Panc1 (cell line): ENCODE data around the gene RPH3AL. TPM values are rescaled to one million over a fixed set of nuclear protein-coding genes. Genes with fewer than 3 reads are reported as not detected.
"Not testable (repeated sequence)": the region's sequence is repeated elsewhere in the genome, so short reads cannot be mapped to it uniquely, and the experiment has no call there.

Source experiments
- ATAC-seq: fragments of 200-7000 bp; cut with Tn5 transposase; 2 replicates; pipeline ENCODE4 v1.9.1; 2020; ENCODE audit warnings: mild to moderate bottlenecking, moderate library complexity
- BruUV-seq: library from RNA; stranded (reverse); fragments of 400-500 nt; replicated peaks from 2 replicates; lab custom pipeline; 2021; lab: Mats Ljungman, UMichigan
- CTCF ChIA-PET: fragments of 300-600 bp; sonication (Branson Sonifier 250); formaldehyde crosslinking; loops from one replicate; lab custom pipeline; 2022; ENCODE audit warnings: antibody characterized with exemption; lab: Charles Lee
- POLR2A ChIA-PET: fragments of 300-600 bp; sonication (Branson Sonifier 250); formaldehyde crosslinking; loops from one replicate; lab custom pipeline; 2022; ENCODE audit warnings: antibody characterized with exemption; lab: Charles Lee
- DNase-seq: peaks from one replicate; pipeline ENCODE4 v3.0.0-alpha.2; 2010; ENCODE audit warnings: low read depth, low spot score
- H3K27ac ChIP-seq: 2 replicates; pipeline ENCODE4 v1.5.1; 2011; ENCODE audit warnings: mild to moderate bottlenecking, low read length, inconsistent platforms
- H3K27me3 ChIP-seq: fragments of 200-500 bp; sonication (Bioruptor generic); 2 replicates; pipeline ENCODE4 v1.6.0; 2014; ENCODE audit warnings: low read length, inconsistent platforms; ENCODE audit not compliant: control insufficient read depth, insufficient read depth
- H3K36me3 ChIP-seq: fragments of 200-500 bp; sonication (Bioruptor generic); 2 replicates; pipeline ENCODE4 v1.5.1; 2014; ENCODE audit warnings: inconsistent platforms, mild to moderate bottlenecking, low read length, moderate library complexity; ENCODE audit not compliant: control insufficient read depth, insufficient read depth
- H3K4me1 ChIP-seq: 2 replicates; pipeline ENCODE4 v1.5.1; 2011; ENCODE audit warnings: inconsistent platforms, mild to moderate bottlenecking, low read length, moderate library complexity; ENCODE audit not compliant: control insufficient read depth, insufficient read depth
- H3K4me3 ChIP-seq, 2 experiments: 2 replicates each; pipeline ENCODE4 v1.5.1; 2011 to 2012; ENCODE audit warnings: low read depth in 2 of 2, low read length in 2 of 2, mild to moderate bottlenecking in 2 of 2, inconsistent platforms in 1 of 2, moderate library complexity in 1 of 2
- H3K9me3 ChIP-seq: fragments of 200-500 bp; sonication (Bioruptor generic); 2 replicates; pipeline ENCODE4 v1.5.1; 2014; ENCODE audit warnings: low read depth, mild to moderate bottlenecking, inconsistent platforms, low read length, moderate library complexity; ENCODE audit not compliant: control insufficient read depth, insufficient read depth
- POLR2AphosphoS5 ChIP-seq: IDR thresholded peaks from 2 replicates; pipeline ENCODE4 v1.6.1; 2012; ENCODE audit warnings: mild to moderate bottlenecking, low read depth, low read length, moderate library complexity
- SIN3A ChIP-seq: IDR thresholded peaks from 2 replicates; pipeline ENCODE4 v1.6.1; 2012; ENCODE audit warnings: low read depth, mild to moderate bottlenecking, low read length, moderate library complexity, borderline replicate concordance; ENCODE audit not compliant: insufficient read depth
- TCF7L2 ChIP-seq: IDR thresholded peaks from 2 replicates; pipeline ENCODE4 v1.6.1; 2011; ENCODE audit warnings: mild to moderate bottlenecking, low read depth, low read length, inconsistent platforms
- in situ Hi-C: cut with HindIII; loops from 2 replicates; pipeline ENCODE4 v1.10.0; 2016; ENCODE audit warnings: low sequenced_read_pairs, low pct_unique_long_range_greater_than_20kb
- intact Hi-C: fragments of 100-400 bp; cut with micrococcal nuclease; formaldehyde crosslinking; loops from one replicate; pipeline ENCODE4 v1.10.0; 2022; ENCODE audit not compliant: unreplicated experiment
- total RNA-seq: library from RNA; stranded (reverse); gene quantifications from one replicate; pipeline ENCODE4 v1.2.1, GENCODE V29; 2021; ENCODE audit not compliant: unreplicated experiment
- TF ChIP-seq, protein P1 (sequence below): fragments of 450-650 bp; IDR thresholded peaks from 2 replicates; pipeline ENCODE4 v1.5.1; 2017; ENCODE audit warnings: mild to moderate bottlenecking
- TF ChIP-seq, protein P2 (sequence below), 2 experiments: IDR thresholded peaks; 2 replicates each; pipeline ENCODE4 v1.6.1; 2011 to 2012; ENCODE audit warnings: low read depth in 2 of 2, control low read depth in 1 of 2, low read length in 1 of 2, mild to moderate bottlenecking in 1 of 2, moderate library complexity in 1 of 2; ENCODE audit not compliant: insufficient read depth in 1 of 2

RPH3AL gene
- total RNA-seq, 1 experiment from 2014 or later, result 2.2 TPM

DNA sequence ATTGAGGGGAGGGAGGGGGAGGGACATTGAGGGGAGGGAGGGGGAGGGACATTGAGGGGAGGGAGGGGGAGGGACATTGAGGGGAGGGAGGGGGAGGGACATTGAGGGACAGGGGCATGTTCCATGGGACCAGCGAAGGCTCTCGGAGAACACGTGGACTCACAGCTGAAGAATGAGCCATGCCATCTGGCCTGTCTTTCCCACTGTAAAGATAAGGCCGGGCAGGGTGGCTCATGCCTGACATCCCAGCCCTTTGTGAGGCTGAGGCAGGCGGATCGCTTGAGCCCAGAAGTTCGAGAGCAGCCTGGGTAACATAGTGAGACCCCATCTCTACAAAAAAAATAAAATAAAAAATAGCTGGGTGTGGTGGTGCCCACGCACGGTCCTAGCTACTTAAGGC, 32.5 kb downstream of the RPH3AL start:
- ATAC-seq (no peak), DNase-seq (no peak)
- POLR2A ChIA-PET, result no interaction called here
- Histone ChIP-seq H3K27me3 (no peaks in the 10 kb centered on the region), H3K4me1 (no peaks in the 10 kb centered on the region), H3K4me3 (no peak overlapping the region), H3K36me3 (no peaks in the 10 kb centered on the region), H3K27ac (no peak overlapping the region), H3K9me3 (no peaks in the 10 kb centered on the region)
- in situ Hi-C loops (no loop called here), intact Hi-C loops (no loop called here)
- CTCF ChIA-PET, result no interaction called here
- BruUV-seq, result no TSS peak
- TF ChIP-seq, protein P1, sequence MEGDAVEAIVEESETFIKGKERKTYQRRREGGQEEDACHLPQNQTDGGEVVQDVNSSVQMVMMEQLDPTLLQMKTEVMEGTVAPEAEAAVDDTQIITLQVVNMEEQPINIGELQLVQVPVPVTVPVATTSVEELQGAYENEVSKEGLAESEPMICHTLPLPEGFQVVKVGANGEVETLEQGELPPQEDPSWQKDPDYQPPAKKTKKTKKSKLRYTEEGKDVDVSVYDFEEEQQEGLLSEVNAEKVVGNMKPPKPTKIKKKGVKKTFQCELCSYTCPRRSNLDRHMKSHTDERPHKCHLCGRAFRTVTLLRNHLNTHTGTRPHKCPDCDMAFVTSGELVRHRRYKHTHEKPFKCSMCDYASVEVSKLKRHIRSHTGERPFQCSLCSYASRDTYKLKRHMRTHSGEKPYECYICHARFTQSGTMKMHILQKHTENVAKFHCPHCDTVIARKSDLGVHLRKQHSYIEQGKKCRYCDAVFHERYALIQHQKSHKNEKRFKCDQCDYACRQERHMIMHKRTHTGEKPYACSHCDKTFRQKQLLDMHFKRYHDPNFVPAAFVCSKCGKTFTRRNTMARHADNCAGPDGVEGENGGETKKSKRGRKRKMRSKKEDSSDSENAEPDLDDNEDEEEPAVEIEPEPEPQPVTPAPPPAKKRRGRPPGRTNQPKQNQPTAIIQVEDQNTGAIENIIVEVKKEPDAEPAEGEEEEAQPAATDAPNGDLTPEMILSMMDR, result no peak
- TF ChIP-seq, protein P2, sequence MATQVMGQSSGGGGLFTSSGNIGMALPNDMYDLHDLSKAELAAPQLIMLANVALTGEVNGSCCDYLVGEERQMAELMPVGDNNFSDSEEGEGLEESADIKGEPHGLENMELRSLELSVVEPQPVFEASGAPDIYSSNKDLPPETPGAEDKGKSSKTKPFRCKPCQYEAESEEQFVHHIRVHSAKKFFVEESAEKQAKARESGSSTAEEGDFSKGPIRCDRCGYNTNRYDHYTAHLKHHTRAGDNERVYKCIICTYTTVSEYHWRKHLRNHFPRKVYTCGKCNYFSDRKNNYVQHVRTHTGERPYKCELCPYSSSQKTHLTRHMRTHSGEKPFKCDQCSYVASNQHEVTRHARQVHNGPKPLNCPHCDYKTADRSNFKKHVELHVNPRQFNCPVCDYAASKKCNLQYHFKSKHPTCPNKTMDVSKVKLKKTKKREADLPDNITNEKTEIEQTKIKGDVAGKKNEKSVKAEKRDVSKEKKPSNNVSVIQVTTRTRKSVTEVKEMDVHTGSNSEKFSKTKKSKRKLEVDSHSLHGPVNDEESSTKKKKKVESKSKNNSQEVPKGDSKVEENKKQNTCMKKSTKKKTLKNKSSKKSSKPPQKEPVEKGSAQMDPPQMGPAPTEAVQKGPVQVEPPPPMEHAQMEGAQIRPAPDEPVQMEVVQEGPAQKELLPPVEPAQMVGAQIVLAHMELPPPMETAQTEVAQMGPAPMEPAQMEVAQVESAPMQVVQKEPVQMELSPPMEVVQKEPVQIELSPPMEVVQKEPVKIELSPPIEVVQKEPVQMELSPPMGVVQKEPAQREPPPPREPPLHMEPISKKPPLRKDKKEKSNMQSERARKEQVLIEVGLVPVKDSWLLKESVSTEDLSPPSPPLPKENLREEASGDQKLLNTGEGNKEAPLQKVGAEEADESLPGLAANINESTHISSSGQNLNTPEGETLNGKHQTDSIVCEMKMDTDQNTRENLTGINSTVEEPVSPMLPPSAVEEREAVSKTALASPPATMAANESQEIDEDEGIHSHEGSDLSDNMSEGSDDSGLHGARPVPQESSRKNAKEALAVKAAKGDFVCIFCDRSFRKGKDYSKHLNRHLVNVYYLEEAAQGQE (IDR thresholded peaks at IDR 0.05; ENCODE audit: insufficient read depth in 1 of 2, low read depth in 2 of 2, low read length in 1 of 2), result no peak
- TF ChIP-seq SIN3A (no peak), POLR2AphosphoS5 (no peak), TCF7L2 (no peak)

DNA sequence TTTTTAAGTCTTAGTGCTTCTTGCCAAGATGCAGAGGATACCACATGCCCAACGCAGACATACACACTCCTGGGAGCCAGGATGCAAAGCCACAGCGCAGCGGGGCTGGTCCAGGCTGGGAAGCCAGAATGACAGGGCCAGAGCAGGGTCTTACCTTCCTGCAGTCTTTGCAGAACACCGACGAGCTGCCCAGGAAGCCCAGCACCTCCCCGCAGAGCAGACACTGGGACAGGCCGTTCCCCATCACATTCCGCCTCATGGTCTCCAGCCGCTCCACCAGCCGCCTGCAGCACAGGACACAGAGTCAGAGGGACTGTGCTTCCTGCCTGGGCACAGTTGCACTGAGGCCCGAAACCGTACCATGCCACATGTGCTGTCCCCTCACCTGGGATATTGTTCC, 33.3 kb downstream of the RPH3AL start:
- no peak overlapping the region for H3K27ac ChIP-seq
- intact Hi-C loops, result no loop called here
- no peak for ATAC-seq
- H3K4me3 ChIP-seq, result no peak overlapping the region
- H3K36me3 ChIP-seq, result no peaks in the 10 kb centered on the region
- no peaks in the 10 kb centered on the region for H3K4me1 ChIP-seq
- POLR2A ChIA-PET, result no interaction called here
- in situ Hi-C loops, result no loop called here
- no peak for DNase-seq
- CTCF ChIA-PET, result no interaction called here
- BruUV-seq, result no TSS peak
- TF ChIP-seq, protein P1, result no peak
- no peak for TF ChIP-seq POLR2AphosphoS5
- TF ChIP-seq, protein P2 (IDR thresholded peaks at IDR 0.05; ENCODE audit: insufficient read depth in 1 of 2, low read depth in 2 of 2, low read length in 1 of 2), result no peak
- no peak for TF ChIP-seq TCF7L2
- TF ChIP-seq SIN3A, result no peak
- no peaks in the 10 kb centered on the region for H3K27me3 ChIP-seq
- H3K9me3 ChIP-seq, result no peaks in the 10 kb centered on the region

DNA sequence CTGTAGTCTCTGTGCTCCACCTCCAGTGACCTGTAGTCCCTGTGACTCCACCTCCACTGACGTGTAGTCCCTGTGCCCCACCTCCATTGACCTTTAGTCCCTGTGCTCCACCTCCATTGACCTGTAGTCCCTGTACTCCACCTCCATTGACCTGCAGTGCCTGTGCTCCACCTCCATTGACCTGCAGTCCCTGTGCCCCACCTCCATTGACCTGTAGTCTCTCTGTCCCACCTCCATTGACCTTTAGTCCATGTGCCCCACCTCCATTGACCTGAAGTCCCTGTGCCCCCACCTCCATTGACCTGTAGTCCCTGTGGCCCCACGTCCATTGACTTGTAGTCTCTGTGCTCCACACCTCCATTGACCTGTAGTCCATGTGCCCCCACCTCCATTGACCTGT, 35.5 kb downstream of the RPH3AL start:
- intact Hi-C loops, H3K9me3 ChIP-seq, H3K4me3 ChIP-seq, in situ Hi-C loops, DNase-seq, H3K36me3 ChIP-seq, POLR2A ChIA-PET, H3K27ac ChIP-seq, ATAC-seq, H3K27me3 ChIP-seq, BruUV-seq, H3K4me1 ChIP-seq, CTCF ChIA-PET: not testable (repeated sequence)

DNA sequence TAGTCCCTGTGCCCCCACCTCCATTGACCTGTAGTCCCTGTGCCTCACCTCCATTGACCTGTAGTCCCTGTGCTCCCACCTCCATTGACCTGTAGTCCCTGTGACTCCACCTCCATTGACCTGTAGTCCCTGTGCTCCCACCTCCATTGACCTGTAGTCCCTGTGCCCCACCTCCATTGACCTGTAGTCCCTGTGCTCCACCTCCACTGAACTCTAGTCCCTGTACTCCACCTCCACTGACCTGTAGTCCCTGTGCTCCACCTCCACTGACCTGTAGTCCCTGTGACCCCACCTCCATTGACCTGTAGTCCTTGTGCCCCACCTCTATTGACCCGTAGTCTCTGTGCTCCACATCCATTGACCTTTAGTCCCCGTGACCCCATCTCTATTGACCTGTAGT, 37.2 kb downstream of the RPH3AL start:
- POLR2A ChIA-PET, BruUV-seq, intact Hi-C loops: not testable (repeated sequence)

More for the DNA sequence above, 37.2 kb downstream of the RPH3AL start:
- ATAC-seq, H3K4me3 ChIP-seq, DNase-seq, H3K4me1 ChIP-seq, CTCF ChIA-PET, H3K27me3 ChIP-seq, H3K36me3 ChIP-seq, H3K27ac ChIP-seq, H3K9me3 ChIP-seq, in situ Hi-C loops: not testable (repeated sequence)
